ENCODE measurements around the gene POU2F2. TPM values are rescaled to one million over a fixed set of nuclear protein-coding genes. Genes with fewer than 3 reads are reported as not detected.

The POU2F2 gene
- polyA plus RNA-seq, 2 of the 4 experiments (the other 2 are of a cell fraction), result 0.16 to 0.28 TPM

- TF ChIP-seq PBX3 (IDR thresholded peaks at IDR 0.05) (no peak), TP53 (CRISPR knock-in tag; IDR thresholded peaks at IDR 0.05) (no peak), MAZ (IDR thresholded peaks at IDR 0.05; ENCODE audit: borderline replicate concordance, low read depth, low read length) (no peak), POLR2A (IDR thresholded peaks at IDR 0.05; ENCODE audit: low read length) (no peak), RNF2 (IDR thresholded peaks at IDR 0.05; ENCODE audit: borderline replicate concordance, low read depth) (no peak), NFE2L2 (conservative IDR thresholded peaks at IDR 0.05; ENCODE audit: low read length) (no peak)
- TF ChIP-seq, protein P1, sequence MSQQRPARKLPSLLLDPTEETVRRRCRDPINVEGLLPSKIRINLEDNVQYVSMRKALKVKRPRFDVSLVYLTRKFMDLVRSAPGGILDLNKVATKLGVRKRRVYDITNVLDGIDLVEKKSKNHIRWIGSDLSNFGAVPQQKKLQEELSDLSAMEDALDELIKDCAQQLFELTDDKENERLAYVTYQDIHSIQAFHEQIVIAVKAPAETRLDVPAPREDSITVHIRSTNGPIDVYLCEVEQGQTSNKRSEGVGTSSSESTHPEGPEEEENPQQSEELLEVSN (IDR thresholded peaks at IDR 0.05; ENCODE audit: borderline replicate concordance, low read depth), result no peak
- TF ChIP-seq, protein P2, sequence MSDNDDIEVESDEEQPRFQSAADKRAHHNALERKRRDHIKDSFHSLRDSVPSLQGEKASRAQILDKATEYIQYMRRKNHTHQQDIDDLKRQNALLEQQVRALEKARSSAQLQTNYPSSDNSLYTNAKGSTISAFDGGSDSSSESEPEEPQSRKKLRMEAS (IDR thresholded peaks at IDR 0.05), result no peak
Measured at GRCh38 chr19:42169486-42170413, 37.5 kb upstream of the POU2F2 start (continued).

- H3K4me1 ChIP-seq, result peaks cover 6% of the 10 kb centered on the region; the same call in 1 of the 3 replicates
- H3K9me3 ChIP-seq, result no peaks in the 10 kb centered on the region
- ATAC-seq (peak in 1 of 2 experiments; percentile 5; a peak in 2 of 6 replicates), FAIRE-seq (no peak), DNase-seq (ENCODE audit: low read depth in 1 of 2, low spot score in 1 of 2) (no peak)
- CTCF ChIA-PET, result interaction anchor here (0.7 to 6.0 kb wide), 7 partner anchors 8 to 67 kb away, joined by 3 to 34 read pairs (median 5); no protein-coding TSS in a partner anchor
- no peak overlapping the region for H3K4me2 ChIP-seq
- no peak overlapping the region for H3K4me3 ChIP-seq
- TF ChIP-seq SREBF2 (IDR thresholded peaks at IDR 0.05) (no peak), FOXS1 (CRISPR knock-in tag; IDR thresholded peaks at IDR 0.05) (no peak), CBX2 (IDR thresholded peaks at IDR 0.05; ENCODE audit: borderline replicate concordance, low read depth) (no peak), JUNB (IDR thresholded peaks at IDR 0.05) (no peak), CEBPB (IDR thresholded peaks at IDR 0.05) (no peak), HEYL (CRISPR knock-in tag; IDR thresholded peaks at IDR 0.05) (no peak)
- H3K27ac ChIP-seq, result no peak overlapping the region
- POLR2A ChIA-PET, result no interaction called here
- WGBS (ENCODE audit: missing lambda C conversion rate), result 38% methylated on average over 3 of the region's 3 CpGs
Measured at GRCh38 chr19:42168206-42168605, 36.0 kb upstream of the POU2F2 start.

DNA sequence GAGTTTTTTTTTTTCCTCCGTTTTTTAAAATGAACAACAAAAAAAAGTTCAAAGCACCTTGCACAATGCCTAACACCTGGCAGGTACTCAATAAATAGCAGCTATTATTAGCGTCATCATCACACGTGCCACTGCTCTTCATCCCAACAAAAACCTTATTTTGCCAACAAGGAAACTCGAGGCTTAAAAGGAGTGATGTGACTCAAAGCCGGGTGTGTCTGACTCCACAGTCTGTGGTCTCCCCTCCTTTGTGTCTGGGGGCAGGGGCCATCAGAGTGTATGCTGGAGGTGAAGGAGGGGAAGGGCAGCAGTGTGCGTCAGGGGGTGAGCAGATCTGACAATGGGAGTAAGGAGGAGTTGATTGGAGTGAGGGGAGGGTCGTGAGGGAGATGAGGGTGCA lies 34.1 kb upstream of the POU2F2 start:
- peak; percentile 93 for FAIRE-seq
- Histone ChIP-seq H3K4me3 (no peak overlapping the region), H3K4me1 (no peaks in the 10 kb centered on the region), H3K4me2 (no peak overlapping the region), H3K27ac (no peak overlapping the region), H3K9me3 (no peaks in the 10 kb centered on the region)
- no peak for TF ChIP-seq HOXB13 (CRISPR knock-in tag; IDR thresholded peaks at IDR 0.05; ENCODE audit: low read depth)
- TF ChIP-seq GATA3 (IDR thresholded peaks at IDR 0.05; ENCODE audit: borderline replicate concordance), result no peak
- TF ChIP-seq NFE2L2 (conservative IDR thresholded peaks at IDR 0.05; ENCODE audit: low read length), result no peak
- TF ChIP-seq, protein P1 (IDR thresholded peaks at IDR 0.05; ENCODE audit: borderline replicate concordance, low read depth), result no peak
- TF ChIP-seq CBX8 (IDR thresholded peaks at IDR 0.05), result no peak
- TF ChIP-seq TP53 (CRISPR knock-in tag; IDR thresholded peaks at IDR 0.05), result no peak
- no peak for TF ChIP-seq RAD21 (conservative IDR thresholded peaks at IDR 0.05 in 1 of 2, IDR thresholded peaks at IDR 0.05 in 1 of 2)
- TF ChIP-seq NPAS2 (CRISPR knock-in tag; IDR thresholded peaks at IDR 0.05; ENCODE audit: borderline replicate concordance), result no peak
- no peak for TF ChIP-seq CEBPB (IDR thresholded peaks at IDR 0.05)
- no peak for TF ChIP-seq HEYL (CRISPR knock-in tag; IDR thresholded peaks at IDR 0.05)
- ChIA-PET CTCF (interaction anchor here (0.8 to 6.5 kb wide), 13 partner anchors 8 to 177 kb away, joined by 3 to 42 read pairs (median 14); partner anchors contain the start of gene POU2F2), POLR2A (no interaction called here)
- 38% methylated on average over 7 of the region's 7 CpGs for WGBS (ENCODE audit: missing lambda C conversion rate)
- ATAC-seq, result no peak
- no peak for DNase-seq (ENCODE audit: low read depth in 1 of 2, low spot score in 1 of 2)
